NCI-H510A (cell line): ENCODE measurements around the gene PAQR8.
"Not testable (repeated sequence)": the region's sequence is repeated elsewhere in the genome, so short reads cannot be mapped to it uniquely, and the experiment has no call there.

Experiments
- DNase-seq: peaks from one replicate; lab custom pipeline; 2025; lab: John Stamatoyannopoulos, UW

Gene PAQR8

GRCh38 chr6:52377538-52378221 lies 15.7 kb downstream of the PAQR8 start:
- DNase-seq = no peak

GRCh38 chr6:52381249-52381648 lies 19.3 kb downstream of the PAQR8 start:
- DNase-seq = no peak

DNA sequence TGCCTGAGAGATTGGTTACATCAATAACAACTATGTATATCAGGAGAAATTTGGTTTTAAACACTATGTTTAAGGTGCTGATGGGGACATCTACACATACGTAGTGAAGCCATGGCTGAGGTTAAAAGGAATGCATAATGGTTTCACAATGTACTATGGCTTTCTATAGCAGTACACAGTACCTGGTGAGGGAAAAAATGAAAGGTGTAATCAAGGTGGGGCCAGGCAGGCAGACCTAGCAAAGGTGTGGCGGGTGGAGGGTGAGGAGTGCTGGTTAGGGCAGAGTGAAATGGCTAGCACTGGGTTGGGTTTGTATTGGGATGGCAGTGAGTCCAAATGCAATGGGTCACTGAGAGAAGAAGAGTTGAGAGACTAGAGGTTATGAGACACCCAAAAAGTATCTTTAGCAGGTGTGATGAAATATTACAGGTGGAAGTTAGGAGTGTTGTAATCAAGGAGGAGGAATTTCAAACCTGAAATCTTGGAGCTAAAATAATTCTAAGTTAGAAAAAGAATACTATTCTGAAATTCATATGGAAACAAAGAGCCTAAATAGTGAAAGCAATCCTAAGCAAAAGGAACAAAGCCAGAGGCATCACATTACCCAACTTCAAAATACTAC lies 22.3 kb downstream of the PAQR8 start:
- no peak for DNase-seq

DNA sequence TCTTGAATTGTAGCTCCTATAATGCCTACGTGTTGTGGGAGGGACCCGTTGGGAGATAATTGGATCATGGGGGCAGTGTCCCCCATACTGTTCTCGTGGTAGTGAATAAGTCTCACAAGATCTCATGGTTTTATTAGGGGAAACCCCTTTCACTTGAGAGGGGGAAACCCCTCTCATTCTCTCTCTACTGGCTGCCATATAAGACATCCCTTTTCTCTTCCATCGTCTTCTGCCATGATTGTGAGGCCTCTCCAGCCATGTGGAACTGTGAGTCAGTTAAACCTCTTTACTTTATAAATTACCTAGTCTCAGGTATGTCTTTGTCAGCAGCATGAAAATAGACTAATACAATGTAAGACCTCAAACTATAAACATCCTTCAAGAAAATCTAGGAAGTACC lies 23.1 kb downstream of the PAQR8 start:
- DNase-seq = no peak

DNA sequence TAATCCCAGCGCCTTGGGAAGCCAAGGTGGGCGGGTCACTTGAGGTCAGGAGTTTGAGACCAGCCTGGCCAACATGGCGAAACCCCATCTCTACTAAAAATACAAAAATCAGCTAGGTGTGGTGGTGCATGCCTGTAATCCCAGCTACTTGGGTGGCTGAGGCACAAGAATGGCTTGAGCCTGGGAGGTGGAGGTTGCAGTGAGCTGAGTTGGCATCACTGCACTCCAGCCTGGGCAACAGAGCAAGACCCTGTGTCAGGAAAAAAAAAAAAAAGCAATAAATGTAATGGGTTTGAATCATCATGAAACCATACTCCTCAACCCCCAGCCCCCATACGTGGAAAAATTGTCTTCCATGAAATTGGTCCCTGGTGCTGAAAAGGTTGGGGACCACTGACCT lies 26.2 kb downstream of the PAQR8 start:
- not testable (repeated sequence) for DNase-seq

GRCh38 chr6:52388790-52389189 lies 26.8 kb downstream of the PAQR8 start:
- DNase-seq = no peak

- DNase-seq = no peak
Observed at GRCh38 chr6:52389264-52389625, 27.3 kb downstream of the PAQR8 start.

GRCh38 chr6:52389626-52390360 lies 27.8 kb downstream of the PAQR8 start:
- DNase-seq = peak; percentile 26

DNA sequence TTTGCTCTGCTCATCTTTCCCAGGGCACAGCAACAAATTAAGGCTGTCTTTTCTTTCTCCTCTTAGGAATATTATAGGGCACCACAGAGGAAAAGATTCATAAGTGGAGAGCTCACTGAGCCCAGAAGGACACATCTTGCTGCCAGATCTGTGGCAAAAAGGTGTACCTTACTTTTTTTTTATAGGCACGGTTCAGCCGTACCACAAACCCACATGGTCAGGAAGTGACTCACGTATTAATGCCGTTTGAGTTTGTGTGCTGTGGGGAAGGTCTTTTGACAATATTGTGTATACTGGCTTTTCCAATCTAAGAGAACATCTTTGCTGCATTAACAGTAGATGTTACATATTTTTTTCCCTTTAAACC lies 28.4 kb downstream of the PAQR8 start:
- peak; percentile 11 for DNase-seq

- DNase-seq = no peak
Observed at GRCh38 chr6:52391599-52391998, 29.6 kb downstream of the PAQR8 start.

GRCh38 chr6:52392944-52393343 lies 31.0 kb downstream of the PAQR8 start:
- DNase-seq = no peak

DNA sequence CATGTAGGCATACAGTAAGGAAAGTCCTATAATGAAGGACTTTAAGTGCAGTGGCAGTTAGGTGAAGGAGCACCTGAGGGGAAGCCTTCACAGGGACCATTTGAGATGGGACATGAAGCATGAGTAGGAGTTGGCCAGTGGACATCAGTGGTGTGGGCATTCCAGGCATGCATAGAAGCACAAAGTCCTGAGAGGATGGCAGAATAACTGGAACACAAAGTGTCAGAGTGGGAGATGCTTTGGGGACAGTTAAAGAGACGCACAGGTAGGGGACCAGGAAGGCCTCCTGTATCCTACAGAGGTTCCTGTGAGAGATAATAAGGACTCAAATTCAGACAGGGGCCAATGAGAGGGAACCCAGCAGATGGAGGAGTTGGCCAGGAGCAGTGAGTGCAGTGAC lies 31.8 kb downstream of the PAQR8 start:
- DNase-seq = no peak

GRCh38 chr6:52394251-52394666 lies 32.3 kb downstream of the PAQR8 start:
- DNase-seq = no peak

DNA sequence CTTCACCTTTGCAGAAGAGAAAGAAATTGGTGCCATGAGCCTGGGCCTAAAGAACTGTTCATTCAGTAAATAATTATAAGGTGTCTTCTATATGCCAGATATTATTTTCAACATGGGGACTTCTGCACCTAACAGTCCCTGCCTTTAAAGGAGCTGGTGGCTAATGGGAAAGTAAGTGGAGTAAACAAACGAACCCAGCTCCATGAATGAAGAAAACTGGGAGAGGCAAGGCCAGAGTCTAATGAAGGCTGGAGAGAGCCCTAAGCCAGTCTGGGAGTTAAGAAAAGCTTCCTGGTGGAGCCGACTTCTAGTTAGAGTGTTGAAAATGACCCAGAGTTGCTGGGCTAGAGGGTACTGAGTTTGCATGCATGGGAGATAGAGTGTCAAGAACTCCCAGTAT lies 34.0 kb downstream of the PAQR8 start:
- DNase-seq = no peak

DNA sequence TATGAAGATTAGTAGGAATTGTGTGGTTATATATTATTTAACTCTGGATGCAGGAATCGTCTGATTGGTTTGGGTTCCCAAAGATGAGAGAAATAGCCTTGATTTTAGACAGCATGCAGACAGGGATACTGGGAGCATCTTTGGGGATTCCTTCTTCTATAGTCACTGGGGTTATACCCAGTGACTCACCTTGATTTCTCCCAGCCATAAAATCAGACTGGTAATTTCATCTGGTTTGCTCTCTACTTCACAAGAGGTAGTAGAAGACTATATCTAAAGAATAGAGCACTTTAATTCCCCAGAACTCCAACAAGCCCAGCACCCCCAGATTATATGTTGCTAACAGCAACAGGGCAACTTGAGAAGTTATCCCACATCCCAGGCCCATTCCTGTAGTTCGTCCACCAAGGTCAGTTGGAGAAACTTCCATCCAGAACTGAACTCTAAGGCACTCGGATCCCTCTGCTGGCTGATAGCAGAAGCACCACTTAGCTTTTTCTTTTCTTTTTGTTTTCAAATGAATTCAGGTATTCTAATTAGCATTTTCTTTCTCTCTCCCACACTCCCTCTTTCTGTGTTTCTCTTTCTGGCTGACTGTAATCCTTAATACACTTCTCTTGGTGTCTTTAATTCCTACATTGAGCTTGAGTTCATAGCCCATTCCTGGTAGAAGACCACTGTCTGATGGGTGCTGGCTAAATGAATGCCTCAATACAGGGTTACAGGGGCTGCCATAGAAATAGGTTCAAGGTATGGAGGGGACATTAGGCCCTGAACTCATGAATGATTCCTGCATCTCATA lies 37.8 kb downstream of the PAQR8 start:
- peak; percentile 40 for DNase-seq

- no peak for DNase-seq
Observed at GRCh38 chr6:52400313-52401041, 38.5 kb downstream of the PAQR8 start.

GRCh38 chr6:52403086-52403485 lies 41.1 kb downstream of the PAQR8 start:
- DNase-seq = no peak

DNA sequence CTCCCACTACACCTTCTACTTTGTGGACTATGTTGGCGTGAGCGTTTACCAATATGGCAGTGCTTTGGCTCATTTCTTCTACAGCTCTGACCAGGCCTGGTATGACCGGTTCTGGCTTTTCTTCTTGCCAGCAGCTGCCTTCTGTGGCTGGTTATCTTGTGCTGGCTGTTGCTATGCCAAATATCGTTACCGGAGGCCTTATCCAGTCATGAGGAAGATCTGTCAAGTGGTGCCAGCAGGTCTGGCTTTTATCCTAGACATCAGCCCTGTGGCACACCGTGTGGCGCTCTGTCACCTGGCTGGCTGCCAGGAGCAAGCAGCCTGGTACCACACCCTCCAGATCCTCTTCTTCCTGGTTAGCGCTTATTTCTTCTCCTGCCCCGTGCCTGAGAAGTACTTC lies 41.7 kb downstream of the PAQR8 start:
- DNase-seq = no peak

DNA sequence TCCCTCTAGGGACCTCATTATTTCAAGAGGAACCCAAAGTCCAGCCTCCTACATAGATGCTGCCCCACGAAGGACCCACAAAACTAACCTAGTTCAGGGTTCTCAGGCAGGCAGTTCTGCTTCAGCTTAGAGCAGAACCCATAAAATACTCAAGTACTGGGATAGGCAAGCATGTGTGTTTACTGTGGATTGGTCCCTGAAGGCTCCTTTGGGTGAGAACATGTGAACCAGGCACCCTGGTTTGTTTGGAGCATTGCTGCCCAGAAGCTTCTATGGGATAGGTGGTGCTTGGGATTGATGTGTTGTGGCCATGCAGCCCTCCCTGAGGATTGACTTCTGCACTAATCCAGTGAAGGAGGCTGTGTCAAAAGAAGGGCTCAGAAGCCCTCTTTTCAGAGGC lies 43.3 kb downstream of the PAQR8 start:
- no peak for DNase-seq

- peak; percentile 20 for DNase-seq
Observed at GRCh38 chr6:52407467-52407866, 45.5 kb downstream of the PAQR8 start.

DNA sequence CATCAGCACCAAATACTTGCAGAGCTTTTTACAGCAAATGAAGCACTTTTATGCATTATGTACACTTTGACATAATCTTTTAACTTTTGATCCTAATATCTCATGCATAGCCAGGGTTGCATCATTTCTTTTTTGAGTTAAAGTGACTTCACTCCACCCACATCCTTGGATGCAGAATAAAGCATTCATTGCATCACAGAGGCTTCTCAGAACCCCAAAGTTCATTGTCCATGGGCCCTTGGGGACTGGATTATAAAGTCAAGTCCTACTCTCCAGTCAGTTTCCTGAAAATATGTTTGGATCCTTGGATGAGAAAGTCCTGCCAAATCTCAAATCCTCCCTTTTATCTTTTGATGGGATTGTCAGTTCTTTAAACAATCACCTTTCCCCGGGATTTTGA lies 47.5 kb downstream of the PAQR8 start:
- DNase-seq = no peak

- no peak for DNase-seq
Observed at GRCh38 chr6:52410979-52411378, 49.0 kb downstream of the PAQR8 start.
